Lower leg skin (tissue), 4 donors: ENCODE results near the gene KIF26B. TPM values are rescaled to one million over a fixed set of nuclear protein-coding genes. Genes with fewer than 3 reads are reported as not detected.

Source experiments
- DNase-seq, 2 donors: peaks; one replicate each; pipeline ENCODE4 v3.0.0-alpha.2; 2019; ENCODE audit warnings: low spot score in 2 of 2
- H3K4me3 ChIP-seq: fragments of 200-600 bp; sonication (generic); 2 replicates; pipeline ENCODE4 v1.5.1; 2017; ENCODE audit warnings: mild to moderate bottlenecking, low read depth; ENCODE audit not compliant: poor library complexity, severe bottlenecking
- POLR2A ChIP-seq, 2 donors: fragments of 450-650 bp; IDR thresholded peaks; one replicate each; pipeline ENCODE4 v1.6.1; 2016 to 2017; ENCODE audit warnings: antibody characterized with exemption in 2 of 2, mild to moderate bottlenecking in 1 of 2, moderate library complexity in 1 of 2
- WGBS, 2 donors: methylation state at CpG; one replicate each; pipeline ENCODE4 v1.1.5; 2018; 5-methylcytosine and 5-hydroxymethylcytosine counted together
- intact Hi-C: fragments of 100-400 bp; cut with DNase I; formaldehyde crosslinking; loops from one replicate; pipeline ENCODE4 v1.15.0; 2023; ENCODE audit warnings: low total_unique reads
- total RNA-seq, 4 donors: library from RNA; depleted of rRNA; stranded (reverse); fragments of >200 nt; gene quantifications; one replicate each; pipeline ENCODE4 v1.1.0, GENCODE V29; 2016
- TF ChIP-seq, protein P1 (sequence below), 3 donors: fragments of 450-650 bp; IDR thresholded peaks; one replicate each; pipeline ENCODE4 v1.5.1; 2016; ENCODE audit warnings: antibody characterized with exemption in 3 of 3, mild to moderate bottlenecking in 3 of 3, moderate library complexity in 2 of 3

Gene KIF26B
- total RNA-seq, 4 donors from 2014 or later: 3.9 to 6.6 (median 5.7) TPM

DNA sequence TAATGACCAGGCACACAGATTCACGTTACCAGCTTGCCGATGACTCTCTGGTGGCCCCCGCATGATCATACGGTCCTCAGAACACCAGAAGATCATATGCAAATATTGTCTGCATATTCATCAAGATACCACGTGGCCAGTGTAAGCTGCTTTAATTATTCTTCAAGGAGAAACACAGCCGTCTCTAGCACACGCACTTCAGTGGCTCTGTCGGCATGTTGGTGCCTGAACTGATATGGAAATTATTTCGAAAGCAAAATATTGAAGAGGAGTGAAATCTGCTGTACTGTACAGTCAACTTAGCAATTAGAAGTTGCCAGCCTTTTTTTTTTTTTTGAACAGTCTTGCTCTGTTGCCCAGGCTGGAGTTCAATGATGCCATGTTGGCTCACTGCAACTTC is 5.9 kb upstream of the KIF26B start:
- TF ChIP-seq, protein P1, sequence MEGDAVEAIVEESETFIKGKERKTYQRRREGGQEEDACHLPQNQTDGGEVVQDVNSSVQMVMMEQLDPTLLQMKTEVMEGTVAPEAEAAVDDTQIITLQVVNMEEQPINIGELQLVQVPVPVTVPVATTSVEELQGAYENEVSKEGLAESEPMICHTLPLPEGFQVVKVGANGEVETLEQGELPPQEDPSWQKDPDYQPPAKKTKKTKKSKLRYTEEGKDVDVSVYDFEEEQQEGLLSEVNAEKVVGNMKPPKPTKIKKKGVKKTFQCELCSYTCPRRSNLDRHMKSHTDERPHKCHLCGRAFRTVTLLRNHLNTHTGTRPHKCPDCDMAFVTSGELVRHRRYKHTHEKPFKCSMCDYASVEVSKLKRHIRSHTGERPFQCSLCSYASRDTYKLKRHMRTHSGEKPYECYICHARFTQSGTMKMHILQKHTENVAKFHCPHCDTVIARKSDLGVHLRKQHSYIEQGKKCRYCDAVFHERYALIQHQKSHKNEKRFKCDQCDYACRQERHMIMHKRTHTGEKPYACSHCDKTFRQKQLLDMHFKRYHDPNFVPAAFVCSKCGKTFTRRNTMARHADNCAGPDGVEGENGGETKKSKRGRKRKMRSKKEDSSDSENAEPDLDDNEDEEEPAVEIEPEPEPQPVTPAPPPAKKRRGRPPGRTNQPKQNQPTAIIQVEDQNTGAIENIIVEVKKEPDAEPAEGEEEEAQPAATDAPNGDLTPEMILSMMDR (IDR thresholded peaks at IDR 0.05): no peak
- no peak for TF ChIP-seq POLR2A (IDR thresholded peaks at IDR 0.05)
- 58% methylated on average over 9 of the region's 9 CpGs for WGBS, 2 donors
- intact Hi-C loops: no loop called here
- DNase-seq: peak in 1 of 2 donors; percentile 29
- no peak overlapping the region for H3K4me3 ChIP-seq

- TF ChIP-seq, protein P1 (IDR thresholded peaks at IDR 0.05): peak in 1 of 3 donors; percentile 38
- TF ChIP-seq POLR2A (IDR thresholded peaks at IDR 0.05): no peak
- 0% methylated on average over 29 of the region's 29 CpGs for WGBS, 2 donors
- DNase-seq: peak; percentile 45 to 87
- intact Hi-C loops: loop anchor here (10.0 kb wide), 1 partner anchor 1342 kb away; no protein-coding TSS in a partner anchor
- H3K4me3 ChIP-seq: no peak overlapping the region
Measured at GRCh38 chr1:245153081-245153551, 1.7 kb upstream of the KIF26B start.

DNA sequence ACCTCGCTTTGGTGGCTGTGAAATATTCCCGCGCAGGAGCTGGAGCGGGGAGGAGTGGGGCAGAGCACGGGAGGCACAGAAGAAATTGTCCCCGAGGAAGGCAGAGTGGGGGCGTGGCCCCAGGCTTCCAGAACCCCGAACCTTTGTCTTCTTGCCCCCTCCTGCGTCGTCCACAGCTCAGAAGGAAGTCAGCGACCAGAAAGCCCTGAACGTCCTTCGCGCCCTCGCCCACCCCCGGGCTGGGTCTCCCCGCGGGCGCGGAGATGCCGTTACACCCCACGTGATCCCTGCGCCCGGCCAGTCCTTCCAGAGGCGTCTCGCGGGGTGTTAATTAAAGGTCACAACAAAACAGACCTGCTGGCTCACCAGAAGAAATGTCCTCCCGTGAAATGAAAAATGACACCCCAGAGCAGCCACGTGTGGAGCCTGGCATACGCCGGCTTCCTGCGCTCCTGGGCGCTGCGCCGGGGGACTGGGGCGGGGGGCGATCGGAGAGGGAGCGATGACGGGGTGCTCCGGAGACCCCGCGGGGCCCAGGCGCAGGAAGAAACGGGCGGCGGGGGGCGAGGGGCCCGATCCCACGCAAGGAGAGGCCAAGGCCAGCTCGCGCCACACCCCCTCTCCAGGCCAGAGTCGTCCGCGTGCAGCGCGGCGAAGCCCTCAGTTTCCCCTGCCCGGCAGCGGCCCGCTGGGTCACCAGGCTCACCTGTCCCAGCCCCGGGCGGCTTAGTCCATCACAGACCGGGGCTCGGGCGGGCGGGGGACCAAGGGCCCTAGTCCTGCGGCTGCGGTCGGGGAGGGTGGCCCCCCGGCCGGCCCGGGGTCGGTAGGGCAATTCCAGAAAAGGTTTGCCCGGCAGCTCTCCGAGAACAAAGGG is 995 bp upstream of the KIF26B start:
- TF ChIP-seq, protein P1 (IDR thresholded peaks at IDR 0.05): no peak
- TF ChIP-seq POLR2A (IDR thresholded peaks at IDR 0.05): no peak
- intact Hi-C loops: loop anchor here (10.0 kb wide), 1 partner anchor 1341 kb away; no protein-coding TSS in a partner anchor
- H3K4me3 ChIP-seq: peak overlapping the region; percentile 29
- 1 to 2% methylated on average over 45 to 59 of the region's 76 CpGs for WGBS, 2 donors
- peak in 1 of 2 donors; percentile 85 for DNase-seq

GRCh38 chr1:245155272-245156040 is 671 bp downstream of the KIF26B start:
- WGBS, 2 donors: 1 to 2% methylated on average over 57 of the region's 57 CpGs
- intact Hi-C loops: loop anchor here (10.0 kb wide), 1 partner anchor 1339 kb away; no protein-coding TSS in a partner anchor
- peak overlapping the region; percentile 41 for H3K4me3 ChIP-seq
- TF ChIP-seq, protein P1 (IDR thresholded peaks at IDR 0.05): no peak
- TF ChIP-seq POLR2A (IDR thresholded peaks at IDR 0.05): no peak
- DNase-seq: peak in 1 of 2 donors; percentile 80

- DNase-seq: peak; percentile 75 to 95
- intact Hi-C loops: loop anchor here (10.0 kb wide), 1 partner anchor 1339 kb away; no protein-coding TSS in a partner anchor
- TF ChIP-seq POLR2A (IDR thresholded peaks at IDR 0.05): no peak
- TF ChIP-seq, protein P1 (IDR thresholded peaks at IDR 0.05): no peak
- 0 to 1% methylated on average over 25 to 39 of the region's 74 CpGs for WGBS, 2 donors
- peak overlapping the region; percentile 41 for H3K4me3 ChIP-seq
Measured at GRCh38 chr1:245156041-245156735, 1.4 kb downstream of the KIF26B start.
